Stimulated activated CD4-positive, alpha-beta T cell treated with anti-CD3 and anti-CD28 coated beads, Interleukin-4, amount 100 ng/mL, for 4 hours (primary cell): ENCODE results near the gene TGIF1.
"Not testable (repeated sequence)": the region's sequence is repeated elsewhere in the genome, so short reads cannot be mapped to it uniquely, and the experiment has no call there.

Experiments used
- DNase-seq, 2 experiments: peaks; one replicate each; pipeline ENCODE4 v3.0.0-alpha.2; 2020

Gene TGIF1

DNA sequence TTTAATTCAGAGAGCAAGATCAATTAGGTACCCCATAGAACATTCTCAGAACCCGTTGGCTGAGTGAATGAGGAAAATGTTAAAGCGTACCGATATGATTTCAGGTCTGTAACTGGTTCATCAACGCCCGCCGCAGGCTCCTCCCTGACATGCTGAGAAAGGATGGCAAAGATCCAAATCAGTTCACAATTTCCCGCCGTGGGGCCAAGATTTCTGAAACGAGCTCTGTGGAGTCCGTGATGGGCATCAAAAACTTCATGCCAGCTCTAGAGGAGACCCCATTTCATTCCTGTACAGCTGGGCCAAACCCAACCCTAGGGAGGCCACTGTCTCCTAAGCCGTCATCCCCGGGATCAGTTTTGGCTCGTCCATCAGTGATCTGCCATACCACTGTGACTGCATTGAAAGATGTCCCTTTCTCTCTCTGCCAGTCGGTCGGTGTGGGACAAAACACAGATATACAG, 7.3 kb downstream of the TGIF1 start:
- no peak for DNase-seq

DNA sequence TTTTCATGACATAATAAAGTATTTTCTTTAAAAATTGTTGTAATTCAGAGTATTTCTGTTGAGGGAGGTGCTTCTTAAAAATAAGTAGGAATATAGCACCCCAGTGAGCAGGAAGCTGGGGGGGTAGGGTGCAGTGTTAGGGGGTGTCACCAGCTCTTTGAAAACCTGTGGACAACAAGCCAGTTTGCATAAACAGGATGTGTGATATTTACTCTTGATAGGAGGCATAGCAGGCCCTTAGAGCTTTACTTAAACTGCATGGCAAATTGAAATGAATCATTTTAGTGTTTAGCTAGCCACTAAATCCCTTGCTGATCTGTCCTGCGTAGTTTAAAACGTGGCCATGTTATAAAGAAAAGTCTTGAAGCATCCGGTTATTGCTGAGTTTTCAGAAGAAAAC, 8.4 kb downstream of the TGIF1 start:
- no peak for DNase-seq

DNA sequence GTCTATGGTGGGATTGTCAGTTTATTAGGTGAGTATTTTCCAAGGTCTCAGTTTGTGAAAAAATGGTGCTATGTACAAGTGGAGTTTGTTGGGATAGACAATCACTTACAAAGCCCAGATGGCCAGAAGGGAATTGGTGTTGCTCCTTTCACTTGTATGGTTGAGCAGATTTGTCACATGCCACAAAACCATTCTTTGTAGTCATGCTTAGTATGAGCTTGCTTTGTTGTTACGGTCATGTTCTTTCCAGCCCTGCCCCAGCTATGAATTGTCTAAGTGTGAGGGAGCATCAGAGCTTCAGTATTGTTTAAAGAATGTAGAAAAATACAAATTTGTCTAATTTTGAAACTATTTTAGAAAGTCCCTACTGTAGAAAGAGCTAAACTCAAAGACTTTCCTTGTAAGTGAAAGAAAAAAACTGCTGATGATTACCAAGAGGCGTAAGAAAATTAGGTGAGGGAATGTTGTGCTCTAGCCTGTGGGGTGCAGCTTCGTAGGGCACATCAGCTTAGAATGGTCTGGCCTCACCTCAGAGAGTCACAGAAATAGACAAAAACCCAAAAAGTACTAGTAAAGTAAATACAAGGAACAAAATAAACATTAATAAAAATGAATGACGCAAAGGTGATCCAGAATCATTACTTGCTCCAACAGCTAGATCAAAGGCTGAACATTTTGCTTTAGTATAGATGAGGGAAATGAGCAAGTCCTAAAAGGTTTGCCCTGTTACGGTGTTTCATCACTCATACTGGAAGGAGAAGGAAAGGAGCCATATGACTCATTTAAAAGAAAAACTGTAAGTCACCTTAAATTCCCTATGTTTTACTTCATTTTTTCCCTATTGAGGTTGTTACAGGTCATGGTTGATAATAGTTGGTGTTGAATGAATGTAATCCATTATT, 9.2 kb downstream of the TGIF1 start:
- DNase-seq: no peak

DNA sequence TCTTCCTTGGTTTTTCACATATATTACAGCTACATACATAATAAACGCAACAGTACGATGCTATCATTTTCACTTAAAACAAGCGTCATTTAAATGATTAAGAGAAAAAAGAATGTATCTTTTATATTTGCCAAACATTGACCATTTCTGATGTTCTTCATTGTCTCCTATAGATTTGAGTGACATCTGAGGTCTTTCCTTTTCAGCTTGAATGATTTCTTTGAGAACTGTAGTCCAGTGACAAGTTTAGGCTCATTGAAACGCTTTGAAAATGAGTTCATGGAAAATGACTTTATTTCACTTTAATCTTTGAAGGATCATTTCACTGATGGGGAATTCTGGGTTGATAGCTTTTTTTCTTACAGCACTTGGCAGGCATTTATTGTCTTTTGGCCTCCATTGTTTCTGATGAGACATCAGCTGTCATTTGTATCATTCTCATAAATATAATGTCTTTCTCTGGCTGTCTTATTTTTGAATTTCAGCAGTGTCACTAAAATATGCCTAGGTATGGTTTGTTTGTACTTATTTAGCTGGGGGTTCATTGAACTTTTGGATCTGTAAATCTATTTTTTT, 10.9 kb downstream of the TGIF1 start:
- no peak for DNase-seq

DNA sequence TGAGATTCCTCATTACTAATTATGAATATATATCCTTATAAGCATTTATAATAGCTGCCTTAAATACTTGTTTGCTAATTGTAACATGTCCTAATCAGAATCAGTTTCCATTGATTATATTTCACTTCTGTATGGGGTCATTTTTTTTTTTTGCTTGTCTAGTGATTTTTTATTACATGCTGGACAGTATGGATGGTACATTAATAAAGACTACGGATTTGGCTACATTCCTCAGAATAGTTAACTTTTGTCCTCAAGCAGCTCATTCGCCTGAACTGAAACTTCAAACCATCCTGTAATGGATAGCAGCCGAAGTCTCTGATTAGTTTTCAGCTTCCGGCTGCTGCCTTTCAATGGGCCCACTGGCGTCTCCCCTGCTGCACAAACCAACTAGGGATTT, 11.7 kb downstream of the TGIF1 start:
- DNase-seq: no peak

DNA sequence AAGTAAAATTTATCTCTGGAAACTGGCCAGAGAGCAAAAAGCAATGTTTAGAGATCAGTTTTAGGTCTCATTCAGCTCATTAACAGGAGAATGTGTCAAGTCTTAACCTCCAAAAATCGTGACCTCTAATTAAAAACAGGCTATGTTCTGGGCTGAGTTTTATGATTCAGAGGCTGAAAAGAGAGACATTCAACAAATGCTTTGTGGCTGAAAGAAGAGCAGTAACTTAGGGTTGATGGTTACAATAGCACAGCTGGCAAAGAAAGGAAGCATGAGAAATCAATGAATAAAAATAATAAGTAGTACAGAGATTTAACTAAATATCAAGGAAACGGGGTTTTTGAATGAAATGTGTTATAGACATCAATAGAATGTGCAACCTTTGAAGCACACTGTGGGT, 13.1 kb downstream of the TGIF1 start:
- DNase-seq: no peak

DNA sequence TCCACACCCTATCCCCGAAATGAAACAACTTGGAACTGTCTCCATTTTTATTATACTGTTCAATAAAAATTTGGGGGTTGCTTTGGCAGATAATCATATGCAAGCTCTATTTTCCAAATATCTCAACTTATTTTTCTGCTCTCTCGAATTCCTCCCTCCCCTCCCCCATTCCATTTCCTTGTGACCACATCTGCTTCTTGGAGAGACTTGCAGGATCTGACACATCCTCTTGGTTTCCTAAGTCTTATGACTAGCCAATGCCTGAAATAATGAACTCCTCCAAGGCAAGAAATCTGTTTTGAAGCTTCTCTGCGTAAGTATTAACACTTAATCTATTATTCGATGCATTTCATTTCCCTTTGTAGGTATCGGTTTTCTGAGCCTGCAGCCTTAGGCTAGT, 16.1 kb downstream of the TGIF1 start:
- DNase-seq: no peak

DNA sequence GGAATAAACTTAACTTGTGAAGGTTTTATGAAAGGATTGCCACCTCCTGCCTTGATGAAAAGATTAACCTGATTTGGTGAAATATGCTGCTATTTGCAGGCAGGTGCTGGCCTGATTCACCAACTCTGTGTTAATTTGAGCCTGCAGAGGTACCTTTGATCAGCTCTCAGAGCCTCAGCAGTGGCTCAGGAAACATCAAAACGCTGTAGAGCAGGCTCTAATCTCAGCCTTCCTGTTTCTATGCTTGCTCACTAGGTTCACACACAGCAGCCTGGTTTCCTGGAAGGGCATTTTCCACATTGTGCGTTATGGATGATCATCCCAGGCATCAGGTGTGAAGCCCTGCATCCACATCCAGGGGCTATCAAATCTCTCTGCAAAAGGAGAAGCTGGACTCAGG, 16.9 kb downstream of the TGIF1 start:
- no peak for DNase-seq

DNA sequence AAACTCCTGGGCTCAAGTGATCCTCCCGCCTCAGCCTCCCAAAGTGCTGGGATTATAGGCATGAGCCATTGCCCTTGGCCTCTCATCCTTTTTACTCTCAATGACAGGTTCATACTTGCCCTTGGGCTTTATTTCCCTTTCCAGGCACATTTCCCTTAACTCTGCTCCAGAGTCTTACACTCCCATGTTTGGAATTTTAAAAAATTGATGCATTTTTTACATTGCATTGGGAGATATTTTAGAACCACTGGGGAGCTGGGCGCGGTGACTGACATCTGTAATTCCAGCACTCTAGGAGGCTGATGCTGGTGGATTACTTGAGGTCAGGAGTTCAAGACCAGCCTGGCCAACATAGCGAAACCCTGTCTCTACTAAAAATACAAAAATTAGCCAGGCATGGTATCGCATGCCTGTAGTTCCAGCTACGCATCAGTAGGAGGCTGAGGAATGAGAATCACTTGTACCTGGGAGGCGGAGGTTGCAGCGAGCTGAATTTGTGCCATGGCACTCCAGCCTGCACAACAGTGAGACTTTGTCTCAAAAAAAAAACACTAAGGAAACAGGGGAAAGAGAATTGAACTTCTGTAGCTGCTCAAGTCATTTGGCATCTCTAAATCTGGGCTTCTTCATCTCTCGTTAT, 18.2 kb downstream of the TGIF1 start:
- DNase-seq: no peak

DNA sequence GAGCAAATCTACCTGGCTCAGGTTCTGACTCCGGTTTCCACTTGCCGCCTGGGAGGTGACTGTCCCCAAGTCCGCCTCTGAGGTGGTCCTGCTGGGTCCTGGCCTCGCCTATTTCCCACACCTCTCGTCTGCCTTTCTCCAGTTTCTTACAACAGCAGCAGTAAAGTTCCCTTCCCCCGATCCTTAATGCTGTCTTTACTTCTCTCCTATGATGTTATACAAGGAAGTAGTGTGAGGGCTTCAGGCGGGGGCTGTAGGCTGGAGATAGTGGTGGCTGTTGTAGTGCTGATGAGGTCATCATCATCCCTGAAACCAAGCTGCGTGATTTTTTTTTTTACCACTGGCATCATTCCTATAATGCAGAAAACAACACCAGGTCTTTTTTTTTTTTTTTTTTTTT, 18.9 kb downstream of the TGIF1 start:
- DNase-seq: no peak

DNA sequence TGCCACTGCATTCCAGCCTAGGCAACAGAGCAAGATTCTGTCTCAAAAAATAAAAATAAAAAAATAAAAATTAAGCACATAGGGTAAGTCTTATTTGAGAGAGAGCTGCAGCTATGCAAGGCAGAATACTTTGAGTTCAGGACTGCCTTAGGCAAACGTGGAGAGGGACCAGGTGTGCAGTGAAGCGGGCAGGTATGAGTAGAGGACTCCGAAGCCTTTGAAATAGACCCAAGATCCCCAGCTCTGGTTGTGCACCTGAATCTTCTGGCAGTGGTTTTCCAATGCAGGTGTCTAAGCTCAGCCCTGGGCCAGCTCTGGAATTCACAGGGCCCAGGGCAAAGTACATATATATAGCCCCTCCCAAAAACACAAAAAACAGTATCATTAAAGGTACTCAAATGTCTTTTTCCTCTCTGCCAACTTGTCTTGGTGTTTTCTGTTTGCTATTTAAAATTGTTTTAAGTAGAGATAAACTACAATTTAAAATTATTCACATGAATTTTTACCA, 21.2 kb downstream of the TGIF1 start:
- no peak for DNase-seq

DNA sequence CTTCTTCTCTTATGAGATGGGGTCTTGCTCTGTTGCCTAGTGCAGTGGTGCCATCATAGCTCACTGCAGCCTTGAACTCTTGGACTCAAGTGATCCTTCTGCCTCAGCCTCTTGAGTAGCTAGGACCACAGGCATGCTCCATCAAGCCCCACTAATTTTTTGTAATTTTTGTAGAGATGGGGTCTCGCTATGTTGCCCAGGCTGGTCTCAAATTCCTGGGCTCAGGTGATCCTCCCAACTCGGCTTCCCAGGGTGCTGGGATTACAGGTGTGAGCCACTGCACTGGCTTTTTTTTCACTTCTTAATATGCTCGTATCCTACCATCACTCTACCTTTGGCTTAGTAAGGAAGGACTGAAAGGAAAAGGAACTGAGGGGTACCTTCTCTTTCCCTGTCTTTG, 22.1 kb downstream of the TGIF1 start:
- not testable (repeated sequence) for DNase-seq

DNA sequence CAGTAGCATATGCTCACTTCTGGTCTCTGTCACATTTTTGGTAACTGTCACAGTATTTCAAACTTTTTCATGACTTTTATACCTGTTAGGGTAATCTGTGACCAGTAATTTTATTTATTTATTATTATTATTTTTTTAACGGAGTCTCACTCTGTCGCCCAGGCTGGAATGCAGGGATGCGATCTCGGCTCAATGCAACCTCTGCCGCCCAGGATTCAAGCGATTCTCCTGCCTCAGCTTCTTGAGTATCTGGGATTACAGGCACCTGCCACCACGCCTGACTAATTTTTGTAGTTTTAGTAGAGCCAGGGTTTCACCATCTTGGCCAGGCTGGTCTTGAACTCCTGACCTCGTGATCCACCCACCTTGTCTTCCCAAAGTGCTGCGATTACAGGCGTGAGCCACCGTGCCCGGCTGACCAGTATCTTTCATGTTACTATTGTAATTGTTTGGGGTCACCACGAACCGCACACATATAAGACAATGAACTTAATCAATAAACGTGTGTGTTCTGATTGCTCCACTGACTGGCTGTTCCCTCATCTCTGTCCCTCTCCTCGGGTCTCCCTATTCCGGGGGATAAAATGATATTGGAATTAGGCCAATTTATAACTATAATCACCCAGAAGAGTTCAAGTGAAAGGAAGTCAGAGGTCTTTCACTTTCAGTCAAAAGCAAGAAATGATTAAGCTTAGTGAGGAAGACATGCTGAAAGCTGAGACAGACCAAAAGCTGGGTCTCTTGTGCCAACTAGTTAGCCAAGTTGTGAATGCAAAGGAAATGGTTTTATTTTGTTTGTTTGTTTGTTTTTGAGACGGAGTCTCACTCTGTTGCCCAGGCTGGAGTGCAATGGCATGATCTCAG, 22.9 kb downstream of the TGIF1 start:
- no peak for DNase-seq

DNA sequence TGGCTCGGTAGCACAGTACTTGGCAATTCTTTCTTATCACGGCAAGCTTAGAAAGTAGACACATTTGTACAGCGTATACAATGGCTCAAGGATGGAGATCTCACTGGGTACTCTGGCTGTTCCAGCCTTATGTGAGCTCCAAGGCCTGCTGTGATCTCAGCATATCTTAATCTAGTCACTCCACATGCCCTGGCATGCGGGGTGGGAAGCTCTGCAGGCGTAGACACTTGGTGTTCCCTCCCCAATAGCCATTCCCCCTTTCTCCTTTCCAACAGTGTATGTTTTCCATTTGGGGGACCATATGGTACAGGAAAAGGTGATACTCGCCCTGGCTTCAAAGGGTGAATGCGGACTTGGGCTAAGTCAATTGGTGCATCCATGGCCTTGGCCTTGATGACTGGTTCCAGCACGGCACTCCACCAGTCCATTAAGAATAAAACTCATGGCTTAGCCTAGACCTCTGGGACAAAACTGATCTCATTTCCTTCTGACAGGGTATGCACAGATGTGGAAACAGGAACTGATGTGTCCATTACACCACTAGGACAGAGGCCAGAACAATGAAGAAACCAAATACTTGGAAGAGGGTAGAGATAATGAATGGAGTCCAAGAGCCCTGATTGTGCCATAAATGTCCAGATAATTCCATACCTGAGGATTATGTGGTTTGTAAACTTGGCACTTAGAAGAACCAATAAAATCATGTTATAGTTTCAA, 28.4 kb downstream of the TGIF1 start:
- DNase-seq: no peak

DNA sequence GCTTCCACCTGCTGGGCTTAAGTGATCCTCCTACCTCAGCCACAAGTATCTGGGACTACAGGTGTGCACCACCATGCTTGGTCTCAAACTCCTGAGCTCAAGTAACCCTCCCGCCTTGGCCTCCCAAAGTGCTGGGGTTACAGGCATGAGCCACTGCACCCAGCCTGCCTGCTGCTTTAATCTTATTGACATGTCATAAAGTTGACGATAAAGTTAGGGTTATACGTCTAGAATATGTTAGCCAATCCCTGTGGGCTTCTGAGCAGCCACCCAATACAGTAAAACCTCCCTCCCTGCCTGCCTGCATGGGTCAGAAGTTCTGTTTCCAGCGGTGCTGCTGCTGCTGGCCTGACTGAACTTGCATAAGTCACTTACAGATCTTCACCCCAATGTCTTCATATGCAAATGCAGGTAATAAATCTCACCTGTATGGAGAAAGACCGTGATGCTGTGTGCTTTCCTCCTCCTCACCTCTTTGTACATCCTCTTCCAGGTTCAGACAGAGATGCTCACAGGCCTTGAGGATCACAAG, 30.1 kb downstream of the TGIF1 start:
- DNase-seq: no peak

DNA sequence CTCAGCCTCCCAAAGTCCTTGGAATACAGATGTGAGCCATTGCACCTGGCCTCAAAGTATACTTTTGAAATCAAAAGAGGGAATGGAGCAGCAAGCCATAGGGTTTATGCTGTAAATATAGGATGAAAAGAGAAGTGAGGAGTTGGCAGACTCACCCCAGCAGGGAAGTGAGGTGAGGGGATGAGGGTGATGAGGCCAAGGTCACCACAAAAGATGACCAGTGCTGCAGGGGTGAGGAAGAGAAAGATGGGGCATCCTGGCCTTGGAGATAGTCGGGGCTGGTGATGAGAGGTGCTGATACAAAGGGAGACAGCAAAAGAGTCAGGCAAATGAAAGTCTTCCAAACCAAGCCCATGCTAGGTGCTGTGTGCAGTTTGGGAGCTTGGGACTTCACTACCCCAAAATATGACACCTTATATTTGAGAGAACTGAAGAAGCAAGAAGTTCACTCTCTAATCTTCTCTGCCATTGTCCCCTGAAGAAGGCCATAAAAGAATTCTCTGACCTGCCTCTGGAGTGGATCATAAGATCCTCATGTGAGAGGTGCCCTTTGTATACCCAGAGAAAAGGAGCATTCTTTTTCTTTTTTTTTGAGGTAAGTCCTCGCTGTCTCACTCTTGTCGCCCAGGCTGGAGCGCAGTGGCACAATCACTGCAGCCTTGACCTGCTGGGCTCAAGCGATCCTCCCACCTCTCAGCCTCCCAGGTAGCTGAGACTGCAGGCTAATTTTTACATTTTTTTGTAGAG, 31.0 kb downstream of the TGIF1 start:
- DNase-seq: no peak

DNA sequence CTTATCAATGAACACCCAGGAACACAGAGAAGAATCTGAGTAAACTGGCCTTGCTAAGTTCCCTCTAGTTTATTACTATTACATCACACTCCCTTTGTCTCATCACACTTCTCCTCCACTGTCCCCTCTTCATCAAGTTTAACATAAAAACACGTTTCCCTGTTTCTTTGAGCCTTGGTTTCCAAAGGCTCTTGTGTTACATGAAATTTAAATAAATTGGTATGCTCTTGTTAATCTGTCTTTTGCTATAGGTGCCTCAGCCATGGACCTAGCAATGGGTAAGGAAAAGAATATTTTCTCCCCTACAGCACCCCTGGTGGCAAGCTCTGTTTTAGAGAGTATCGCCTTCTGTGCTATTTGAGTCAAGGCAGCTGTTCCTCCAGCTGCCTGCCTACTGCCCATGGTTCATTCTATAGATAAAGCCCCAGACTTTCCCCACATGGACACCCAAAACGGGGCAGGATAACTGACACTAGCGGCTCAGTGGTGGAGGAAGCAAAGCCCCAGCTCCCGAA, 31.8 kb downstream of the TGIF1 start:
- DNase-seq: no peak

DNA sequence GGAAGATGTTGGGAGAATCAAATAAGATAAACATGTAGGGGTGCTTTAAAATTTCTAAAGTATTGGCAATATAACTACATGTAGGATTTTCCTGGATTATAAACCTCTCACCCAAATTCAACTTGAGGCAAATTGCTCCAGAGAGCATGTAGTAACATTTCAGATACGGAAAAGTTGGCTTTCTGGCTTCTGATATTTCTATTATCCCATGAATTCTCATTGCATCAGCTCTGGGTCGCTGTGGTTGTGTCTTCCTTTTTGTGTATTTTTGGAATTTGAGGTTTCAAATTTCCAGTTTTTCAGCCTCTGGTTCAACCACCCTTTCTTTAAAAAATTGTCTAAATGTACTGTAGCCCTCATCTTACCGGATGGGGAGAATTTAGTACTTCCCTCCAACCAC, 32.3 kb downstream of the TGIF1 start:
- no peak for DNase-seq

DNA sequence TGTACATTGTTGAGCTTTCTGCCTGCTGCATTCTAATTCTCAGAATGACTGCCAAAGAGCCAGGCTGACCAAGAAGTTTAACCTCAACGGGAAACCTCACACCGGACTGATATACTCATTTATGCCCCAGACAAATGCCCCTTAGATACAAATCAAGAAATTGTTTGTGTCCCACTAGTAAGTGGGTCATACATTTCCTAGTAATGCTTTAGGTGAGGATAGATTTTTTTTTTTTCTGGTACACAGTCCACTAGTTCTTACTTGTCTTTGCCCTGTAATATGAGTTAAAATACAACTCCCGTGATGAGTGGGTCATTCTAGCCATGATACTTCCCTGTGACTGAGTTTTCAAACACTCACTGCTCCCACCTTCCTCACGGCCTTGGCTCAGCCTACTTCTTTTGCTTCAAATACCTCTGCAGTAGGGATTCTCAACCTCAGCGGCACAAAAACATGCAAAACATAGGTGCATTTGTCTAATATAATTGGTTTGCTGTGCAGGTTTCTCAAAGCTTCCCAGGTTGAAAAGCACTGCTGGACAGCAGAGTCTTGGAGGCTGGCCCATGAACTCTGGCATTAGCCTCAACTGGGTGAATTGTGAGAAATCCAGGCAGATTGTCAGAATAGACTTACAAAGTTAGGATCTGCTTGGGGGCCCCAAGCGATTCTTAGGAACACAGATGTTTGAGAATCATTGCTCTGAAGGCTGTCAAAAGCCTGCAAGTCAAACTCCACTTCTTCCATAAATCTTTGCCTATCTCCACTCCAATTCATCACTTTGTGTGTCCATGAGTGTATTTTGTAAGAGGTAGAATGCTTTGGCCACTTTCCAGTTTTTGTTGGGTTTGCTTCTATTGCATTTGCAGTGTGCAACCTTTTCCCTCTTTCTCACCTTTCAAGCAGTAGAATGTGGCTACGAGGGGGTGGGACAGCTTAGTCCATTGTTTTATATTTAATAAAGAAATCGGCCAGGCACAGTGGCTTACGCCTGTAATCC, 35.5 kb downstream of the TGIF1 start:
- no peak for DNase-seq

DNA sequence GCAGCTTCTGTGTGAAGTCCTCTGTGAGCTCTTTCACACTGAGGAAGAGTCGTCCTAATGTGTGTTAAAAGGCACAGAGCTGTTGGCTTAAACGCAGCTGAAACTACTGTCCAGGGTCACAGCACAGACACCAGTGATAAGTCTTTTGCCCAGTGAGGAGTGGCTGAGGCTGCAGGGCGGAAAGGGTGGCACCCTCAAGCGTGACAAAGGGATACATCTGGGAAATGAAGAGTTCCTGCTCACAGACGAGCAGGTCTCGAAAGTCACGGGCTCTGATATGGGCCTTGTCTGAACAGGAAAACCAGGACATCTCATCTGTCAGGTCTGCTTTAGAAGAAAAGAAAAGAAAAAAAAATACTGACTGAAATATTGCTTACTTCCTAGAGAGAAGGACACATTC, 36.5 kb downstream of the TGIF1 start:
- DNase-seq: no peak
